Measurements from ENCODE around the gene SLC39A10.

- no peak for TF ChIP-seq EZH2 (IDR thresholded peaks at IDR 0.05; ENCODE audit: insufficient read depth, poor library complexity, severe bottlenecking)
- no peak for TF ChIP-seq EZH2phosphoT487 (IDR thresholded peaks at IDR 0.05; ENCODE audit: insufficient read depth, low read depth)
These were observed 77.4 kb downstream of the SLC39A10 start for GRCh38 chr2:195734395-195734794.

Data from GM23248 (cell line).